GM21381 (cell line): ENCODE data around the gene TRMO.

Source experiments
- ATAC-seq: cut with Tn5 transposase; IDR thresholded peaks from one replicate; pipeline ENCODE4 v1.9.1; 2021; ENCODE audit warnings: mild to moderate bottlenecking, moderate library complexity; ENCODE audit not compliant: unreplicated experiment

Gene TRMO

GRCh38 chr9:97905228-97905627, 17.1 kb downstream of the TRMO start:
- ATAC-seq, result no peak

DNA sequence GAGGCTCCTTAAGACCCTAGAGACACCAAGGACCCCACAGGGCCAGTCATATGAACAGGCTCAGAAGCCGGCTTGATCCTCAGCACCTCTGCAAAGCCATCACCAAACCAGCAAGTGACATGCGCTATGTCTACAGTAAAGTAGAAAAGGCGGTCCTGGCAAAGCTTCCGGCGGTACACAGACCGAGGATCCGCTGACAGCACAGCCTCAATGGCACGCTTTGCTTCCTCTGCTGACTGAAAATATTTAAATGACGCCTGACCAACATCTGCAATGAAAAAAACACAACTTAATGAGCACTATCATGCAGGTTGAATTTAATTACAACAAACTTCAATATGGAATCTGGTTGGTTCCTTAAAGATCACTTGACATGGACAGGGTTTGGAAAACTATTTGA, 17.6 kb downstream of the TRMO start:
- ATAC-seq, result no peak

DNA sequence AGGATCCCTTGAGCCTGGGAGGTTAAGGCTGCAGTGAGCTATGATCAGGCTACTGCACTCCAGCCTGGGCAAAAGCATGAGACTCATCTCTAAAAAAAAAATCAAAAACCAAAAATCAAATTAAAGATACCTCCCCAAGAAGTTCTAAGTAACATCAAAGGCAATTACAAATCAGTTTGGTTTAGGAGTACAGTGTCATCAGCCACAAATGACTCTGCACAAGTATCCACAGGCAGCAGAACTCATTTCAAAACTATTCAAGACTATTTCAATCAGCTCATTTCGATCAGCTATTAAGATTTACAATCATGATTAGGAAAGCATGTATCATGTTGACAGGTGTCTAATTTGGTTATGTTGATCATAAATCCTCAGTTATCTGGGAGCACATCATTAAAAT, 19.1 kb downstream of the TRMO start:
- no peak for ATAC-seq

GRCh38 chr9:97900738-97901565, 21.3 kb downstream of the TRMO start:
- ATAC-seq, result no peak

DNA sequence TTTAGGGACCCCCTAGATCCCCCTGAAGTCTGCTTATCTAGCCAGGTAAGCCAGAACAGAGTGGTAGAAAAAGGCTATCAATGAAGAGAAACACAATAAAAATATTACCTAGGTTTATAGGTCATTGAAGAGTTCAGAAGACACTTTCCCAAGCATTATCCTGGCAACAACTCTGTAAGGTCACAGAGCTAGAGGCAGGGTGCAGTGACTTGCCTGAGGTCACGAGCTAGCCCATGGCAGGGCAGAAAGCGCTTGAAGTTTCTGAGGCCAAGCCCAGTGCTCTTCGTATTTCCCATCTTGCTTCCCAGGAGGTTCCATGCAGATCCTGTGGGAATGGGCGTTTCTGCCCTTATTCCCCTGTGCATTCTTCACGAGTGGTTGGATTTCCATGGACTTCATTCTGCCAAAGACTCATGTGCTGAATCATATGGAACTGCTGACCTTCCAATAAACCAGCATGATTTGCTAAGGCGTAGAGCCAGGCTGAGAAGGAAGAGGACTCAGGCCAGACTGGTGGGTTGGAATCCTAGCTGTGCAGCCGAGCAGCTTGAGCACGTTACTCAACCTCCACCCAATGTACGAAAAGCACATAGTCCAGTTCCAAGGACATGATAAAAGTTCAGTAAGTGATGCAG, 22.1 kb downstream of the TRMO start:
- ATAC-seq, result no peak

DNA sequence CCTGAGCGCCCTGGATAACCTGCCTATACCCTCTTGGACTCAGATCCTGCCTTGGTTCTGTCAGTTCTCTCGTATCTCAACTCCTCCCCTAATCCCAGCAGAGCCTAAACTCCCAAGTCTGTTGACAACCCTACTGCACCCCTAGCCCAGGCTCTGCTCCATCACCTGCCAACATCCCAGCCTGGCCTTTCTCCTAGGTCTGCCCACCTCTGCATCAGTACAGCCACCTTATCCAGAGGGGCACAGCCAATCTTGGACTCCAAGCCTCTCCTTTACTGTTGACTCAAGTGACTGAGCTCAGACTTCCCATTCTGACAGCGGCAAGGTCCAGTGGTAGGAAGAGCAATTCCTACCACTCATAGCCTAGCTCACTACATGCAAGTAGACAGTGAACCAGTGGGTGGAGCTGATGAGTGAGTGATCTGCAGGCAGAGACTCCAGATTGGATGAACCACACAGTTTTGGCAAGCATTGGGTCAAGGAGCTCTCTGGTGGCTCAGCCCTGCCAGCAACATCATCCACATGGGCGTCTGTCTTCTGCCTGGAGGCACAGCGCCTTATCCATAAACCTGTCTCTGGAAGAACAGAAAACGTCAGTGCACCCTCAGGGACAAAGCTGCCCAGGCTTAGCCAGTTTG, 26.5 kb downstream of the TRMO start:
- ATAC-seq, result no peak

DNA sequence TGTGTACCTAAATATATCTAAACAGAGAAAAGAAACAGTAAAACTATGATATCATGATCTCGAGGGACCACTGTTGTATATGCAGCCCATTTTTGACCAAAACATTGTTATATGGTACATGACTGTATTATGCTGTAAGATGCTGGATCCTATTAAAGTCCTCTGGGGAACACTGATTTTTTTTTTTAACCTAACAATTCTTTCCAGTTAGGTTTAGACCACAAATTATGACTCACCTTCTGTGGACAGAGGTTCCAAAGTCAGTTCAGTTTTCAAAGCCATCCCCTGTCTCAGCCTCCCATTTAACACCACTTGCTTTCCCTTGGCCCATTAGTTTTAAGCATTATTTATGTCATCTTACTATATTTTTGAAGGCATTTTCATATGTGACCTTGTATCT, 27.1 kb downstream of the TRMO start:
- no peak for ATAC-seq

DNA sequence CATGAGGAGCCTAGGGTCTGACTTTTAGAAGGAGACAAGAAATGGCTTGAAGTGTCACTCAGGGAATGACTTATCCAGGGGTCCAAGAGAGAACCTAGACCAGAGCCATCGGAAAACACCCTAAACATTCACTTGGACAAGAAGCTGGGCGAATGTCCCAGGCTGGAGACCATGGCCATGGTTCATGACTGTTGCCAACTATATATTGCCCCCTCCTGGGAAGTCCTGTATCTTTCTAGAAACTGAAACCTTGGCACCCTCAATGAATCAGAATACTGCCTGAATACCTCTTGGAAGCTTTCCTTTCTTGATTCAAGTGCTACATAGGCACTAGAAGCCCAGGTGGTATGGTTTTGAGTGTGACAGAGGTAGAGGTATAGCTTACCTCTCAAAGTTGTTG, 29.9 kb downstream of the TRMO start:
- ATAC-seq, result no peak

- no peak for ATAC-seq
Observed at GRCh38 chr9:97891736-97892135, 30.6 kb downstream of the TRMO start.

DNA sequence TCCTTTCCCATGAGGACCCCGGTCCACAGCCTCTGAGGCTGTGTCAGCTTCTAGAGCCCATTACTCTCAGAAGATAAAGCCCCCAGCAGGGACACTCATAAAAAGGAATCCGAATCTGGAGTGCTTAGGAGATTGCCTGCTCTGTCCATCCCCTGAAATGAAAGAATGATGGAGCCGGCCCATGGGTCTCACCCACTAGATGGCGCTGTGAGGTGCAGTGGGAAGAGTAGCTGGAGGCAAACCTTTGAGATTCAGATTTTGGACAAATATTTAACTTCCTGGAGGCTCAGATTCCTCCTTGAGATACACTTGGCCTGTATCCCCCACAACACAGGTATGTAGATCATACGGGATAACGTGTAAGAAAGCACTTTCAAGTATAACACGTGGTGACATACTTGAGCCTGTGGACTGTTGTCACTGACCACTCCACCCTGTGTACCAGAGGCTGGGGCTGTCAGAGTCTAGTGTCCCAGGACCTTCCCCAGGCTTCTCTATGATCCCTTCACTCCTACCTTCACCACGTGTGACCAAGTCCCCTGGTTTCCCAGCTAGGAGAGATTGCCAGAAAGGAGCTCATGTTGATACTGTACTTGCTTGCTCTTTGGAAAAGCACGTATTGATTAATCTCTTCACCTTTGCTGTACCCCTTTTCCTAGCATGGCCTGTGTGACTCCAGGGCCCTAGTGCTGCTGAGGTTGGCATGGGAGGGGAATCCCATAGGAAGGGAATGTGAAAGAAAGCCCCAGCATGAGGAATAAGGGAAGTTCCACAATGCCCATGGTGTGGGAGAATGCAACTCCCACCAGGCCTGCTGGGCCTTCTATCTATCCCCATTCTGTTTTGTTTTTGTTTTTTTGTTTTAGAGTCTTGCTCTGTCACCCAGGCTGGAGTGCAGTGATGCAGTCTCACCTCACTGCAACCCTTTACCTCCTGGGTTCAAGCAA, 32.1 kb downstream of the TRMO start:
- no peak for ATAC-seq

DNA sequence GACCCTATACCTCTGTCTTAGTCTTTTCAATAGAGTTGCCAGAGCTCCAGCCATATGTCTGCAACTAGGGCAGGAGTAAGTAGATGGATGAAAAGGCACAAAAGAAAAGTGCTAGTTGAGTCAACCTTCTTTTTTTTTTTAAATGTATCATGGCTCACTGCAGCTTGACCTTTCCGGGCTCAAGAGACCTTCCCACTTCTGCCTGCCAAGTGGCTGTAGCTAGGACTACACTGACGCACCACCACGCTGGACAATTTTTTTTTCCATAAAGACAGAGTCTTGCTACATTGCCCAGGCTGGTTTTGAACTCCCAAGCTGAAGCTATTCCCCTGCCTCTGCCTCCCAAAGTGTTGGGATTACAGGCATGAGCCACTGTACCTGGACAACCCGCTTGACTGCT, 42.0 kb downstream of the TRMO start:
- no peak for ATAC-seq

DNA sequence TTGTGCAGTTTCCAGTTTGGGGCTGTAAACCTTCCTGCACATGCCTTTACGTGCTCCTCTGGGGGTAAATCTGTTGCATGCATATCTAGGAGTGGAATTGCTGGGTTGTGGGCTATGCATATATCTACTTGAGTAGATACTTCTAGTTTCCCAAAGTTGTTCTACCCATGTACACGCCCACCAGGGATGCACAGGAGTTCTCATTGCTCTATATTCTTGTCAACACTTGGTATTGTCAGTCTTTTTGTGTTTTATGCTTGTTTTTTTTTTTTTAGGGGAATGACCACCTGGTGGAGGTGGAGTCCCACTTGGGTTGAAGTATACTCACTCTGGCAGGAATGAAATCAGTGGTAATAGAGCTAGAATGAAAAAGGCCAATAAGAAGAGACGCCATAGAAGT, 46.2 kb downstream of the TRMO start:
- no peak for ATAC-seq

- ATAC-seq, result no peak
Observed at GRCh38 chr9:97875111-97875510, 47.2 kb downstream of the TRMO start.

- no peak for ATAC-seq
Observed at GRCh38 chr9:97874624-97875023, 47.7 kb downstream of the TRMO start.

- no peak for ATAC-seq
Observed at GRCh38 chr9:97873882-97874281, 48.4 kb downstream of the TRMO start.

DNA sequence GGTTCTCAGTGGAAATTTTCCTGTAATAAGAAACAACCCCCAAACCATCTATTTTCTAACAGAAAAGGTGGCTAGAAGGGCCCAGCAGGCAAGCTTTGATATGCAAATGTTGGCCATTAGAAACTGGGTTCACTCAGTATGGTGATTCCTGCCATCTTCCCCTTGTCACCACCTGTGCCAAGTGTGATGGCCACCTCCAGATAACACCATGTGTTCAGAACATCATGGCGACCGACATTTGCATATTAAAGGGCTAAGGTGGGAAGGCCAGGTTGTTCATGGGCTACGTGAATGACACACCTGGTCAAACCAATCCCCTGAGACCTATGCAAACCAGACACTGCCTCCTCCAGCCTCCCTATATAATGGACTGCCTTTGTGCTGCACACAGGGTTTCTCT, 48.9 kb downstream of the TRMO start:
- ATAC-seq, result no peak

DNA sequence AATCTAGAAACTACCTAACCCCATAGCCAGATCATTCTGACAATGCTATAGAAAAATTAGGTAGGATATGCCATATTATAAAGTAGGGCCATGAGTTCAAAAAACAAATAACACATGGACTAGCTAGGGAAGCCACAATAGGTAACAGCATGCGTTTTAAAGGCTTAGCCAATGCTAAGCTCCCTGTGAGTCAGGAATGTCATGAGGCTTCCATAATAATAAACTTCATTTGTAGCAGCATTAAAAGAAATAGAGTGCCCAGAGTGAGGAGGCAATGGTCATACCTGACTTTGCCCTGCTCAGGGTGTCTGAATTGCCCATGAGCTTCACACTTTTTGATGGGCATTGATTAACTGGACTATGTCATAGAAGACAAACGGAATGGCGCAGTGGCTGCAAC, 53.4 kb downstream of the TRMO start:
- no peak for ATAC-seq

DNA sequence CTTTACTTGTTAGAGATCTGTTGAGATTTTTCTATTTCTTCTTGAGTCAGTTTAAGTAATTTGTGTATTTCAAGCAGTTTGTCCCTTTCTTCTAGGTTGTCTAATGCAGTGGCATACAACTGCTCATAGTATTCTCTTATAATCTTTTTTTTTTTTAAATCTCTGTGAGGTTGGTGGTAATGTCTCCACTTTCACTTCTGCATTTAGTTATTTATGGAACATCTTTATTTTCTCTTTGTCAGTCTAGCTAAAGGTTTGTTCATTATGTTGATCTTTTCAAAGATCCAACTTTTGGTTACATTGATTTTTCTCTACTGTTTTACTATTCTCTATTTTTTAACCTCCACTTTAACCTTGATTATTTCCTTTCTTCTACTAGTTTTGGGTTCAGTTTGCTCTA, 55.5 kb downstream of the TRMO start:
- ATAC-seq, result no peak

- no peak for ATAC-seq
Observed at GRCh38 chr9:97866300-97866699, 56.0 kb downstream of the TRMO start.

- no peak for ATAC-seq
Observed at GRCh38 chr9:97864396-97864795, 57.9 kb downstream of the TRMO start.

DNA sequence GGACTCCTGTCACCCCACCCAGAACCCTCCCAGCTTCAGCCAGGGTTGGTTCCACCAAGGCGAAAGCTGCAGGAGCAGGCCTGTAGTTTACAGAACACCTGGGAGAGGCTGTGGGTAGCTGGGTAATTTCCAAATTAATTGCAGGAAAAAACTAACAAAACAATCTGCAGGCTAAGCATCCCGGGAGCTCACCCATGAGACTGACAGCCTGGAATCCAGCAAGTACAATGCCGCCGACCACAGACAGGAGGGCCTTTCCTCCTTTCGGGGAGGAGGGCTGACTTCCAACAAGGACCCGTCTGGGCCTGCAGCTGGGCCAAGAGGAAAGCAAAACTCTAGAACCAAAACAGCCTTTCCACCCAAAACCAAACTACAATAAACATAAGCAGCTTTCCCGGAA, 59.0 kb downstream of the TRMO start:
- no peak for ATAC-seq
